GM23338 (cell line): ENCODE results near the gene PLEKHA8.

Source experiments
- CREB1 ChIP-seq: fragments of 250-450 bp; sonication (Bioruptor Pico); IDR thresholded peaks from 2 replicates; pipeline ENCODE4 v1.5.0; 2020; ENCODE audit warnings: low read depth, mild to moderate bottlenecking, moderate library complexity
- EZH2 ChIP-seq: fragments of 200-600 bp; sonication (generic); IDR thresholded peaks from one replicate; pipeline ENCODE4 v1.8.0; 2017; ENCODE audit warnings: antibody characterized with exemption, mild to moderate bottlenecking, low read depth; ENCODE audit not compliant: unreplicated experiment
- EZH2phosphoT487 ChIP-seq: fragments of 200-600 bp; sonication (generic); IDR thresholded peaks from one replicate; pipeline ENCODE4 v1.8.1; 2018; ENCODE audit warnings: antibody characterized with exemption; ENCODE audit not compliant: unreplicated experiment
- JUNB ChIP-seq: IDR thresholded peaks from one replicate; pipeline ENCODE4 v1.6.1; 2016; ENCODE audit warnings: antibody characterized with exemption; ENCODE audit not compliant: unreplicated experiment
- NANOG ChIP-seq: IDR thresholded peaks from 2 replicates; pipeline ENCODE4 v1.6.1; 2016; ENCODE audit warnings: antibody characterized with exemption, borderline replicate concordance
- POLR2AphosphoS5 ChIP-seq: IDR thresholded peaks from 2 replicates; pipeline ENCODE4 v1.6.1; 2016; ENCODE audit warnings: antibody characterized with exemption, low read depth
- ZNF114 ChIP-seq: fragments of 250-450 bp; sonication (Bioruptor Pico); IDR thresholded peaks from 2 replicates; pipeline ENCODE4 v1.5.0; 2020; ENCODE audit warnings: mild to moderate bottlenecking, moderate library complexity
- ZNF331 ChIP-seq: fragments of 250-450 bp; sonication (Bioruptor Pico); IDR thresholded peaks from 2 replicates; pipeline ENCODE4 v1.5.0; 2020; ENCODE audit warnings: low read depth, mild to moderate bottlenecking, moderate library complexity
- TF ChIP-seq, protein P1 (sequence below), 2 experiments: fragments of 200-600 bp in 1 of 2; sonication (generic) in 1 of 2; conservative IDR thresholded peaks; 2 replicates each; pipeline versions ENCODE4 v1.5.1 to v1.6.1; 2016 to 2017; ENCODE audit warnings: antibody characterized with exemption in 2 of 2, low read depth in 2 of 2, mild to moderate bottlenecking in 2 of 2, moderate library complexity in 1 of 2
- TF ChIP-seq, protein P2 (sequence below): IDR thresholded peaks from one replicate; pipeline ENCODE4 v1.6.1; 2018; ENCODE audit warnings: antibody characterized with exemption; ENCODE audit not compliant: unreplicated experiment
- TF ChIP-seq, protein P3 (sequence below): IDR thresholded peaks from 2 replicates; pipeline ENCODE4 v1.6.1; 2016; ENCODE audit warnings: antibody characterized with exemption

DNA sequence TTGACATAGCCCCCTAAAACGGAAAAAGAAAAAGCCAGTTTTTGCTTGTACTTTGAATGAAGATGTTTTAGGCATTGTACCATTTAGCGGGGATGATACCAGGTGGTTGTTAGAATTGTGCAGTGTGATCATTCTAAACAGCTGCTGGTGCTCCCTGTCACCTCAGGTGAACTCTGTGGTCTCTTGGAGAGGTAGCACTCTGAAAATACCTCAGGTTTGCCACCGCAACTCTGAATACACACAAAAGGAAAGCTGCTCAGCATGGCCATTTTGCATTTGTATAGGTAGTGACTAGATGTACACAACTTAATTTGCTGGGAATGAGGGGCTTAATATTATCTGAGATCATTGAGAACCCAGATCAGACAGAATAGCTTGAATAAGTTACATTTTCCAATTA is 52.6 kb downstream of the PLEKHA8 start:
- TF ChIP-seq, protein P1, sequence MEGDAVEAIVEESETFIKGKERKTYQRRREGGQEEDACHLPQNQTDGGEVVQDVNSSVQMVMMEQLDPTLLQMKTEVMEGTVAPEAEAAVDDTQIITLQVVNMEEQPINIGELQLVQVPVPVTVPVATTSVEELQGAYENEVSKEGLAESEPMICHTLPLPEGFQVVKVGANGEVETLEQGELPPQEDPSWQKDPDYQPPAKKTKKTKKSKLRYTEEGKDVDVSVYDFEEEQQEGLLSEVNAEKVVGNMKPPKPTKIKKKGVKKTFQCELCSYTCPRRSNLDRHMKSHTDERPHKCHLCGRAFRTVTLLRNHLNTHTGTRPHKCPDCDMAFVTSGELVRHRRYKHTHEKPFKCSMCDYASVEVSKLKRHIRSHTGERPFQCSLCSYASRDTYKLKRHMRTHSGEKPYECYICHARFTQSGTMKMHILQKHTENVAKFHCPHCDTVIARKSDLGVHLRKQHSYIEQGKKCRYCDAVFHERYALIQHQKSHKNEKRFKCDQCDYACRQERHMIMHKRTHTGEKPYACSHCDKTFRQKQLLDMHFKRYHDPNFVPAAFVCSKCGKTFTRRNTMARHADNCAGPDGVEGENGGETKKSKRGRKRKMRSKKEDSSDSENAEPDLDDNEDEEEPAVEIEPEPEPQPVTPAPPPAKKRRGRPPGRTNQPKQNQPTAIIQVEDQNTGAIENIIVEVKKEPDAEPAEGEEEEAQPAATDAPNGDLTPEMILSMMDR (conservative IDR thresholded peaks at IDR 0.05; ENCODE audit: low read depth in 2 of 2), result no peak
- TF ChIP-seq CREB1 (CRISPR knock-in tag), result no peak
- TF ChIP-seq EZH2, result no peak
- TF ChIP-seq, protein P2, sequence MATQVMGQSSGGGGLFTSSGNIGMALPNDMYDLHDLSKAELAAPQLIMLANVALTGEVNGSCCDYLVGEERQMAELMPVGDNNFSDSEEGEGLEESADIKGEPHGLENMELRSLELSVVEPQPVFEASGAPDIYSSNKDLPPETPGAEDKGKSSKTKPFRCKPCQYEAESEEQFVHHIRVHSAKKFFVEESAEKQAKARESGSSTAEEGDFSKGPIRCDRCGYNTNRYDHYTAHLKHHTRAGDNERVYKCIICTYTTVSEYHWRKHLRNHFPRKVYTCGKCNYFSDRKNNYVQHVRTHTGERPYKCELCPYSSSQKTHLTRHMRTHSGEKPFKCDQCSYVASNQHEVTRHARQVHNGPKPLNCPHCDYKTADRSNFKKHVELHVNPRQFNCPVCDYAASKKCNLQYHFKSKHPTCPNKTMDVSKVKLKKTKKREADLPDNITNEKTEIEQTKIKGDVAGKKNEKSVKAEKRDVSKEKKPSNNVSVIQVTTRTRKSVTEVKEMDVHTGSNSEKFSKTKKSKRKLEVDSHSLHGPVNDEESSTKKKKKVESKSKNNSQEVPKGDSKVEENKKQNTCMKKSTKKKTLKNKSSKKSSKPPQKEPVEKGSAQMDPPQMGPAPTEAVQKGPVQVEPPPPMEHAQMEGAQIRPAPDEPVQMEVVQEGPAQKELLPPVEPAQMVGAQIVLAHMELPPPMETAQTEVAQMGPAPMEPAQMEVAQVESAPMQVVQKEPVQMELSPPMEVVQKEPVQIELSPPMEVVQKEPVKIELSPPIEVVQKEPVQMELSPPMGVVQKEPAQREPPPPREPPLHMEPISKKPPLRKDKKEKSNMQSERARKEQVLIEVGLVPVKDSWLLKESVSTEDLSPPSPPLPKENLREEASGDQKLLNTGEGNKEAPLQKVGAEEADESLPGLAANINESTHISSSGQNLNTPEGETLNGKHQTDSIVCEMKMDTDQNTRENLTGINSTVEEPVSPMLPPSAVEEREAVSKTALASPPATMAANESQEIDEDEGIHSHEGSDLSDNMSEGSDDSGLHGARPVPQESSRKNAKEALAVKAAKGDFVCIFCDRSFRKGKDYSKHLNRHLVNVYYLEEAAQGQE, result no peak
- TF ChIP-seq, protein P3, sequence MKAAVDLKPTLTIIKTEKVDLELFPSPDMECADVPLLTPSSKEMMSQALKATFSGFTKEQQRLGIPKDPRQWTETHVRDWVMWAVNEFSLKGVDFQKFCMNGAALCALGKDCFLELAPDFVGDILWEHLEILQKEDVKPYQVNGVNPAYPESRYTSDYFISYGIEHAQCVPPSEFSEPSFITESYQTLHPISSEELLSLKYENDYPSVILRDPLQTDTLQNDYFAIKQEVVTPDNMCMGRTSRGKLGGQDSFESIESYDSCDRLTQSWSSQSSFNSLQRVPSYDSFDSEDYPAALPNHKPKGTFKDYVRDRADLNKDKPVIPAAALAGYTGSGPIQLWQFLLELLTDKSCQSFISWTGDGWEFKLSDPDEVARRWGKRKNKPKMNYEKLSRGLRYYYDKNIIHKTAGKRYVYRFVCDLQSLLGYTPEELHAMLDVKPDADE, result no peak
- TF ChIP-seq POLR2AphosphoS5, result no peak
- TF ChIP-seq EZH2phosphoT487, result no peak
- TF ChIP-seq ZNF331, result no peak
- no peak for TF ChIP-seq JUNB
- no peak for TF ChIP-seq NANOG
- TF ChIP-seq ZNF114 (CRISPR knock-in tag), result no peak
